Measurements from ENCODE around the gene CPXM1.
"Not testable (repeated sequence)": the region's sequence is repeated elsewhere in the genome, so short reads cannot be mapped to it uniquely, and the experiment has no call there.

Gene CPXM1

GRCh38 chr20:2770091-2770490, 30.3 kb downstream of the CPXM1 start:
- not testable (repeated sequence) for DNase-seq (ENCODE audit: extremely low read depth in 1 of 2, low read depth in 1 of 2)

GRCh38 chr20:2768632-2769015, 31.8 kb downstream of the CPXM1 start:
- DNase-seq (ENCODE audit: extremely low read depth in 1 of 2, low read depth in 1 of 2): no peak

- DNase-seq (ENCODE audit: extremely low read depth in 1 of 2, low read depth in 1 of 2): no peak
Observed at GRCh38 chr20:2767768-2768631, 32.4 kb downstream of the CPXM1 start.

GRCh38 chr20:2763186-2763585, 37.2 kb downstream of the CPXM1 start:
- no peak for DNase-seq (ENCODE audit: extremely low read depth in 1 of 2, low read depth in 1 of 2)

GRCh38 chr20:2762578-2763131, 37.8 kb downstream of the CPXM1 start:
- no peak for DNase-seq (ENCODE audit: extremely low read depth in 1 of 2, low read depth in 1 of 2)

GRCh38 chr20:2761885-2762284, 38.5 kb downstream of the CPXM1 start:
- DNase-seq (ENCODE audit: extremely low read depth in 1 of 2, low read depth in 1 of 2): no peak

- DNase-seq (ENCODE audit: extremely low read depth in 1 of 2, low read depth in 1 of 2): no peak
Observed at GRCh38 chr20:2760952-2761305, 39.5 kb downstream of the CPXM1 start.

GRCh38 chr20:2760297-2760951, 40.0 kb downstream of the CPXM1 start:
- no peak for DNase-seq (ENCODE audit: extremely low read depth in 1 of 2, low read depth in 1 of 2)

GRCh38 chr20:2759603-2760296, 40.7 kb downstream of the CPXM1 start:
- DNase-seq (ENCODE audit: extremely low read depth in 1 of 2, low read depth in 1 of 2): no peak

- no peak for DNase-seq (ENCODE audit: extremely low read depth in 1 of 2, low read depth in 1 of 2)
Observed at GRCh38 chr20:2759143-2759542, 41.3 kb downstream of the CPXM1 start.

GRCh38 chr20:2757969-2758368, 42.5 kb downstream of the CPXM1 start:
- DNase-seq (ENCODE audit: extremely low read depth in 1 of 2, low read depth in 1 of 2): no peak

GRCh38 chr20:2757001-2757400, 43.4 kb downstream of the CPXM1 start:
- DNase-seq (ENCODE audit: extremely low read depth in 1 of 2, low read depth in 1 of 2): no peak

GRCh38 chr20:2756056-2756611, 44.3 kb downstream of the CPXM1 start:
- no peak for DNase-seq (ENCODE audit: extremely low read depth in 1 of 2, low read depth in 1 of 2)

GRCh38 chr20:2755451-2756055, 44.9 kb downstream of the CPXM1 start:
- DNase-seq (ENCODE audit: extremely low read depth in 1 of 2, low read depth in 1 of 2): no peak

GRCh38 chr20:2754424-2754823, 46.0 kb downstream of the CPXM1 start:
- DNase-seq (ENCODE audit: extremely low read depth in 1 of 2, low read depth in 1 of 2): no peak

- DNase-seq (ENCODE audit: extremely low read depth in 1 of 2, low read depth in 1 of 2): no peak
Observed at GRCh38 chr20:2753461-2754040, 46.9 kb downstream of the CPXM1 start.

GRCh38 chr20:2752567-2753460, 47.6 kb downstream of the CPXM1 start:
- DNase-seq (ENCODE audit: extremely low read depth in 1 of 2, low read depth in 1 of 2): no peak

GRCh38 chr20:2751878-2752566, 48.4 kb downstream of the CPXM1 start:
- no peak for DNase-seq (ENCODE audit: extremely low read depth in 1 of 2, low read depth in 1 of 2)

- no peak for DNase-seq (ENCODE audit: extremely low read depth in 1 of 2, low read depth in 1 of 2)
Observed at GRCh38 chr20:2751347-2751877, 49.0 kb downstream of the CPXM1 start.

Data from stimulated activated CD8-positive, alpha-beta memory T cell treated with anti-CD3 and anti-CD28 coated beads, Interleukin-7, amount 100 ng/mL, for 48 hours (primary cell).